A549 (cell line): ENCODE results near the gene ING5. TPM values are rescaled to one million over a fixed set of nuclear protein-coding genes. Genes with fewer than 3 reads are reported as not detected.

Source experiments
- ATAC-seq, 2 experiments: fragments of 200-7000 bp in 1 of 2; fragments of >200 bp in 1 of 2; cut with Nextera tagmentation in 1 of 2; cut with Tn5 transposase in 1 of 2; 3 replicates each; pipeline versions ENCODE4 v1.8.0 to v1.9.1; 2018 to 2020; ENCODE audit warnings: mild to moderate bottlenecking in 1 of 2, moderate library complexity in 1 of 2
- CTCF ChIA-PET: fragments of 300-600 bp; sonication (Branson Sonifier 250); formaldehyde crosslinking; extraction: SDS; loops from one replicate; lab custom pipeline; 2021; ENCODE audit warnings: antibody characterized with exemption, inconsistent platforms; lab: Yijun Ruan, JAX
- POLR2A ChIA-PET: fragments of 350-600 bp; formaldehyde crosslinking; extraction: SDS; loops from one replicate; lab custom pipeline; 2021; ENCODE audit warnings: antibody characterized with exemption, inconsistent platforms; lab: Yijun Ruan, JAX
- DNase-seq, 2 experiments: peaks; one replicate each; pipeline versions ENCODE4 v3.0.0 to v3.0.0-alpha.2; 2011 to 2016; ENCODE audit warnings: low read depth in 1 of 2, low spot score in 1 of 2
- FAIRE-seq: peaks from 2 replicates; lab custom pipeline; 2011; peaks lifted over from hg19 to GRCh38; lab: Jason Lieb, UNC
- H3K27ac ChIP-seq, 2 experiments: fragments of >200 bp; sonication (Bioruptor Twin); formaldehyde crosslinking; 3 replicates each; pipeline ENCODE4 v1.5.1; 2016 to 2017
- H3K4me1 ChIP-seq: fragments of >200 bp; sonication (Bioruptor Twin); formaldehyde crosslinking; 3 replicates; pipeline ENCODE4 v1.6.1; 2016
- H3K4me2 ChIP-seq: fragments of >200 bp; sonication (Bioruptor Twin); formaldehyde crosslinking; 3 replicates; pipeline ENCODE4 v1.6.1; 2016
- H3K4me3 ChIP-seq: fragments of >200 bp; sonication (Bioruptor Twin); formaldehyde crosslinking; 3 replicates; pipeline ENCODE4 v1.5.1; 2016
- H3K9me3 ChIP-seq: fragments of >200 bp; sonication (Bioruptor Twin); formaldehyde crosslinking; 3 replicates; pipeline ENCODE4 v1.6.1; 2016
- BCL3 ChIP-seq: fragments of >200 bp; sonication (Bioruptor Twin); formaldehyde crosslinking; IDR thresholded peaks from 3 replicates; pipeline ENCODE4 v1.6.1; 2016
- BHLHE40 ChIP-seq: IDR thresholded peaks from 2 replicates; pipeline ENCODE4 v1.6.1; 2012; ENCODE audit warnings: low read depth, low read length, inconsistent platforms
- CEBPB ChIP-seq, 2 experiments: fragments of >200 bp in 1 of 2; sonication (Bioruptor Twin) in 1 of 2; formaldehyde crosslinking in 1 of 2; IDR thresholded peaks; 2 replicates each; pipeline ENCODE4 v1.6.1; 2012 to 2016
- CHD2 ChIP-seq: fragments of 150-350 bp; IDR thresholded peaks from 2 replicates; pipeline ENCODE4 v1.6.1; 2014; ENCODE audit warnings: low read length; ENCODE audit not compliant: partially characterized antibody
- EHF ChIP-seq: fragments of 250-450 bp; sonication (Bioruptor Pico); IDR thresholded peaks from 2 replicates; pipeline ENCODE4 v1.5.0; 2020; ENCODE audit warnings: mild to moderate bottlenecking
- EHMT2 ChIP-seq: fragments of 200-600 bp; sonication (generic); IDR thresholded peaks from 2 replicates; pipeline ENCODE4 v1.6.1; 2016; ENCODE audit warnings: antibody characterized with exemption, low read depth, mild to moderate bottlenecking, moderate library complexity
- EP300 ChIP-seq, 2 experiments: fragments of >200 bp; sonication (Bioruptor Twin); formaldehyde crosslinking; IDR thresholded peaks; 2 replicates in 1 of 2; 3 replicates in 1 of 2; pipeline ENCODE4 v1.6.1; 2016 to 2017
- GATA3 ChIP-seq: IDR thresholded peaks from 2 replicates; pipeline ENCODE4 v1.6.1; 2012; ENCODE audit warnings: borderline replicate concordance
- HOXA7 ChIP-seq: fragments of 250-450 bp; sonication (Bioruptor Pico); IDR thresholded peaks from 2 replicates; pipeline ENCODE4 v1.5.0; 2020; ENCODE audit warnings: mild to moderate bottlenecking, moderate library complexity
- HOXB5 ChIP-seq: fragments of 250-450 bp; sonication (Bioruptor Pico); IDR thresholded peaks from 2 replicates; pipeline ENCODE4 v1.5.0; 2020; ENCODE audit warnings: mild to moderate bottlenecking, moderate library complexity
- JUN ChIP-seq, 2 experiments: fragments of >200 bp; sonication (Bioruptor Twin); formaldehyde crosslinking; IDR thresholded peaks; 2 replicates in 1 of 2; 3 replicates in 1 of 2; pipeline ENCODE4 v1.6.1; 2016 to 2017
- JUNB ChIP-seq: fragments of >200 bp; sonication (Bioruptor Twin); formaldehyde crosslinking; IDR thresholded peaks from 2 replicates; pipeline ENCODE4 v1.6.1; 2016
- KDM1A ChIP-seq: fragments of 200-600 bp; sonication (generic); IDR thresholded peaks from 2 replicates; pipeline ENCODE4 v1.6.1; 2016; ENCODE audit warnings: low read depth, mild to moderate bottlenecking
- MAFK ChIP-seq: fragments of 450-650 bp; IDR thresholded peaks from 2 replicates; pipeline ENCODE4 v1.6.1; 2014; ENCODE audit not compliant: partially characterized antibody
- MAZ ChIP-seq: fragments of 150-350 bp; IDR thresholded peaks from 2 replicates; pipeline ENCODE4 v1.6.1; 2014; ENCODE audit warnings: antibody characterized with exemption, low read depth, low read length, borderline replicate concordance
- NPAS2 ChIP-seq: fragments of 250-450 bp; sonication (Bioruptor Pico); IDR thresholded peaks from 2 replicates; pipeline ENCODE4 v1.8.0; 2022; ENCODE audit warnings: mild to moderate bottlenecking, moderate library complexity, borderline replicate concordance
- RARB ChIP-seq: fragments of 250-450 bp; sonication (Bioruptor Pico); IDR thresholded peaks from 2 replicates; pipeline ENCODE4 v1.8.0; 2021; ENCODE audit warnings: mild to moderate bottlenecking, moderate library complexity
- RCOR1 ChIP-seq: fragments of 150-350 bp; IDR thresholded peaks from 2 replicates; pipeline ENCODE4 v1.6.1; 2014; ENCODE audit warnings: antibody characterized with exemption, low read length, low read depth
- REST ChIP-seq: fragments of 200-600 bp; sonication (generic); IDR thresholded peaks from 2 replicates; pipeline ENCODE4 v1.6.1; 2016; ENCODE audit warnings: antibody characterized with exemption, mild to moderate bottlenecking, moderate library complexity
- RFX5 ChIP-seq: fragments of 450-650 bp; IDR thresholded peaks from 2 replicates; pipeline ENCODE4 v1.7.1; 2014; ENCODE audit warnings: antibody characterized with exemption, mild to moderate bottlenecking, moderate library complexity
- ZC3H11A ChIP-seq: fragments of 450-650 bp; IDR thresholded peaks from 2 replicates; pipeline ENCODE4 v1.6.1; 2014; ENCODE audit warnings: antibody characterized with exemption, mild to moderate bottlenecking
- WGBS: methylation state at CpG from one replicate; pipeline ENCODE4 v1.1.6; 2017; ENCODE audit errors: missing lambda C conversion rate; 5-methylcytosine and 5-hydroxymethylcytosine counted together
- polyA plus RNA-seq, 4 experiments: library from polyadenylated mRNA; depleted of rRNA in 3 of 4; stranded (reverse); fragments of >200 nt; fragmentation: RNase III in 1 of 4; extraction: RNeasy Plus Mini Kit Qiagen cat#74134 plus additional on column Dnase treatment in 1 of 4; gene quantifications; 2 replicates in 3 of 4; 3 replicates in 1 of 4; pipeline ENCODE4 v1.2.3, GENCODE V29; 2011 to 2017
- TF ChIP-seq, protein P1 (sequence below): fragments of >200 bp; sonication (Bioruptor Twin); formaldehyde crosslinking; IDR thresholded peaks from 3 replicates; pipeline ENCODE4 v1.5.1; 2016
- TF ChIP-seq, protein P2 (sequence below): IDR thresholded peaks from 2 replicates; pipeline ENCODE4 v1.6.1; 2012
- TF ChIP-seq, protein P3 (sequence below): fragments of >200 bp; sonication (Bioruptor Twin); formaldehyde crosslinking; IDR thresholded peaks from 2 replicates; pipeline ENCODE4 v1.6.1; 2016

ING5 gene
- polyA plus RNA-seq, 2 of the 4 experiments (the other 2 are of a cell fraction) = 28.6 to 29.6 TPM

DNA sequence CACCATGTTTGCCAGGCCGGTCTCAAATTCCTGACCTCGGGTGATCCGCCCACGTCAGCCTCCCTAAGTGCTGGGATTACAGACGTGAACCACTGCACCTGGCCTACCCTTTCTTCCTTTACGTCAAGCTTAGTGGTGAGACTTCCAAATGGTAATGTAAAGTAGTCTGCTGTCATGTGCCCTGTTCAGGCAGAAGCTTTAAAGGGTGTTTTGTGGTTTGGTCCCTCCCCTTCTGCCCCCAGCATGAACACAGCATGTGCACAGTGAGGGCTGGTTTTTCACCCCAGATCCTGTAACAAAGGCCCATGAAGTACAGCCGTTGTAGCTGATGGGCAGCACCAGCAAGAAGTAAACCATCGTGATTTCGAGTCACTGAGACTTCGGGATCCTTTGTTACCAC is 12.5 kb upstream of the ING5 start:
- 89% methylated on average over 10 of the region's 10 CpGs for WGBS
- no peaks in the 10 kb centered on the region for H3K9me3 ChIP-seq
- FAIRE-seq (no peak), ATAC-seq (no peak), DNase-seq (no peak)
- no peak overlapping the region for H3K27ac ChIP-seq
- no peak for TF ChIP-seq RCOR1
- TF ChIP-seq EHMT2 = no peak
- TF ChIP-seq REST = no peak
- TF ChIP-seq GATA3 = no peak
- TF ChIP-seq JUNB = no peak
- no peak for TF ChIP-seq EP300 (IDR thresholded peaks at IDR 0.05)
- TF ChIP-seq KDM1A = no peak
- TF ChIP-seq JUN (IDR thresholded peaks at IDR 0.05) = no peak
- no peak for TF ChIP-seq MAZ
- no peak for TF ChIP-seq ZC3H11A
- TF ChIP-seq RARB = no peak
- TF ChIP-seq BHLHE40 = no peak
- TF ChIP-seq, protein P1, sequence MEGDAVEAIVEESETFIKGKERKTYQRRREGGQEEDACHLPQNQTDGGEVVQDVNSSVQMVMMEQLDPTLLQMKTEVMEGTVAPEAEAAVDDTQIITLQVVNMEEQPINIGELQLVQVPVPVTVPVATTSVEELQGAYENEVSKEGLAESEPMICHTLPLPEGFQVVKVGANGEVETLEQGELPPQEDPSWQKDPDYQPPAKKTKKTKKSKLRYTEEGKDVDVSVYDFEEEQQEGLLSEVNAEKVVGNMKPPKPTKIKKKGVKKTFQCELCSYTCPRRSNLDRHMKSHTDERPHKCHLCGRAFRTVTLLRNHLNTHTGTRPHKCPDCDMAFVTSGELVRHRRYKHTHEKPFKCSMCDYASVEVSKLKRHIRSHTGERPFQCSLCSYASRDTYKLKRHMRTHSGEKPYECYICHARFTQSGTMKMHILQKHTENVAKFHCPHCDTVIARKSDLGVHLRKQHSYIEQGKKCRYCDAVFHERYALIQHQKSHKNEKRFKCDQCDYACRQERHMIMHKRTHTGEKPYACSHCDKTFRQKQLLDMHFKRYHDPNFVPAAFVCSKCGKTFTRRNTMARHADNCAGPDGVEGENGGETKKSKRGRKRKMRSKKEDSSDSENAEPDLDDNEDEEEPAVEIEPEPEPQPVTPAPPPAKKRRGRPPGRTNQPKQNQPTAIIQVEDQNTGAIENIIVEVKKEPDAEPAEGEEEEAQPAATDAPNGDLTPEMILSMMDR = no peak
- TF ChIP-seq NPAS2 (CRISPR knock-in tag) = no peak
- CTCF ChIA-PET = interaction anchor here (0.7 to 1.6 kb wide), 4 partner anchors 10 to 189 kb away, joined by 3 to 6 read pairs (median 6); partner anchors contain the start of gene ING5
- POLR2A ChIA-PET = interaction anchor here (2.1 kb wide), 1 partner anchor 13 kb away, joined by 13 read pairs; the partner anchor contains the start of gene ING5
- H3K4me3 ChIP-seq = no peak overlapping the region
- H3K4me1 ChIP-seq = peaks cover 23% of the 10 kb centered on the region; the same call in 1 of the 3 replicates
- H3K4me2 ChIP-seq = no peak overlapping the region

- peaks cover 23% of the 10 kb centered on the region; the same call in 1 of the 3 replicates for H3K4me1 ChIP-seq
- POLR2A ChIA-PET = no interaction called here
- 89% methylated on average over 6 of the region's 6 CpGs for WGBS
- TF ChIP-seq HOXB5 (CRISPR knock-in tag) (no peak), HOXA7 (CRISPR knock-in tag) (no peak), EHF (CRISPR knock-in tag) (no peak), CEBPB (IDR thresholded peaks at IDR 0.05) (no peak), BCL3 (no peak), CHD2 (no peak), BHLHE40 (no peak), MAFK (no peak), RFX5 (no peak)
- TF ChIP-seq, protein P2, sequence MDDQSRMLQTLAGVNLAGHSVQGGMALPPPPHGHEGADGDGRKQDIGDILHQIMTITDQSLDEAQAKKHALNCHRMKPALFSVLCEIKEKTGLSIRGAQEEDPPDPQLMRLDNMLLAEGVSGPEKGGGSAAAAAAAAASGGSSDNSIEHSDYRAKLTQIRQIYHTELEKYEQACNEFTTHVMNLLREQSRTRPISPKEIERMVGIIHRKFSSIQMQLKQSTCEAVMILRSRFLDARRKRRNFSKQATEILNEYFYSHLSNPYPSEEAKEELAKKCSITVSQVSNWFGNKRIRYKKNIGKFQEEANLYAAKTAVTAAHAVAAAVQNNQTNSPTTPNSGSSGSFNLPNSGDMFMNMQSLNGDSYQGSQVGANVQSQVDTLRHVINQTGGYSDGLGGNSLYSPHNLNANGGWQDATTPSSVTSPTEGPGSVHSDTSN = no peak
- TF ChIP-seq, protein P3, sequence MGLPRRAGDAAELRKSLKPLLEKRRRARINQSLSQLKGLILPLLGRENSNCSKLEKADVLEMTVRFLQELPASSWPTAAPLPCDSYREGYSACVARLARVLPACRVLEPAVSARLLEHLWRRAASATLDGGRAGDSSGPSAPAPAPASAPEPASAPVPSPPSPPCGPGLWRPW = no peak
- ATAC-seq = no peak
- no peak overlapping the region for H3K4me2 ChIP-seq
- no peak overlapping the region for H3K4me3 ChIP-seq
- H3K27ac ChIP-seq = no peak overlapping the region
- FAIRE-seq = no peak
- no peak for DNase-seq
- no peaks in the 10 kb centered on the region for H3K9me3 ChIP-seq
- CTCF ChIA-PET = no interaction called here
Measured at GRCh38 chr2:241690202-241690717, 11.6 kb upstream of the ING5 start.
